ENCODE data around the gene JMJD7.
A peak's percentile ranks its signal among the peaks of the same experiment; 100 is the strongest.

The JMJD7 gene

GRCh38 chr15:41827880-41828806 lies at the start of gene JMJD7:
Gene JMJD7 (plus strand): TSS chr15:41828092. CDS start chr15:41828125, 33 bp downstream.
- peak; percentile 90 for DNase-seq (ENCODE audit: low spot score)

GRCh38 chr15:41778521-41778920 lies 49.4 kb upstream of the JMJD7 start:
- DNase-seq (ENCODE audit: low spot score) = no peak

GRCh38 chr15:41779662-41780157 lies 48.2 kb upstream of the JMJD7 start:
- no peak for DNase-seq (ENCODE audit: low spot score)

- no peak for DNase-seq (ENCODE audit: low spot score)
Observed at GRCh38 chr15:41780266-41780665, 47.6 kb upstream of the JMJD7 start.

- DNase-seq (ENCODE audit: low spot score) = no peak
Observed at GRCh38 chr15:41780727-41781126, 47.2 kb upstream of the JMJD7 start.

GRCh38 chr15:41782371-41783282 lies 45.3 kb upstream of the JMJD7 start:
- DNase-seq (ENCODE audit: low spot score) = no peak

GRCh38 chr15:41783296-41783695 lies 44.6 kb upstream of the JMJD7 start:
- DNase-seq (ENCODE audit: low spot score) = no peak

GRCh38 chr15:41788262-41788661 lies 39.6 kb upstream of the JMJD7 start:
- no peak for DNase-seq (ENCODE audit: low spot score)

- no peak for DNase-seq (ENCODE audit: low spot score)
Observed at GRCh38 chr15:41789236-41789635, 38.7 kb upstream of the JMJD7 start.

- DNase-seq (ENCODE audit: low spot score) = no peak
Observed at GRCh38 chr15:41789662-41790061, 38.2 kb upstream of the JMJD7 start.

GRCh38 chr15:41790169-41790568 lies 37.7 kb upstream of the JMJD7 start:
- DNase-seq (ENCODE audit: low spot score) = no peak

GRCh38 chr15:41790756-41791546 lies 36.9 kb upstream of the JMJD7 start:
- no peak for DNase-seq (ENCODE audit: low spot score)

- DNase-seq (ENCODE audit: low spot score) = no peak
Observed at GRCh38 chr15:41791547-41791937, 36.4 kb upstream of the JMJD7 start.

GRCh38 chr15:41792000-41792637 lies 35.8 kb upstream of the JMJD7 start:
- DNase-seq (ENCODE audit: low spot score) = no peak

- no peak for DNase-seq (ENCODE audit: low spot score)
Observed at GRCh38 chr15:41794081-41794480, 33.8 kb upstream of the JMJD7 start.

GRCh38 chr15:41795996-41796856 lies 31.7 kb upstream of the JMJD7 start:
- DNase-seq (ENCODE audit: low spot score) = no peak

GRCh38 chr15:41797201-41797944 lies 30.5 kb upstream of the JMJD7 start:
- DNase-seq (ENCODE audit: low spot score) = no peak

GRCh38 chr15:41798607-41799487 lies 29.0 kb upstream of the JMJD7 start:
- no peak for DNase-seq (ENCODE audit: low spot score)

GRCh38 chr15:41799488-41799805 lies 28.4 kb upstream of the JMJD7 start:
- no peak for DNase-seq (ENCODE audit: low spot score)
